KBM-7 (cell line): ENCODE results near the gene ABHD13.
"Not testable (repeated sequence)": the region's sequence is repeated elsewhere in the genome, so short reads cannot be mapped to it uniquely, and the experiment has no call there.

ENCODE experiments used
- DNase-seq: peaks from one replicate; pipeline ENCODE4 v3.0.0-alpha.2; 2015
- in situ Hi-C: fragments of 300-500 bp; cut with MboI; formaldehyde crosslinking; loops from 2 replicates; pipeline ENCODE4 v1.14.3; 2020; ENCODE audit warnings: low sequenced_read_pairs, low pct_unique_long_range_greater_than_20kb, mixed read lengths

The ABHD13 gene

DNA sequence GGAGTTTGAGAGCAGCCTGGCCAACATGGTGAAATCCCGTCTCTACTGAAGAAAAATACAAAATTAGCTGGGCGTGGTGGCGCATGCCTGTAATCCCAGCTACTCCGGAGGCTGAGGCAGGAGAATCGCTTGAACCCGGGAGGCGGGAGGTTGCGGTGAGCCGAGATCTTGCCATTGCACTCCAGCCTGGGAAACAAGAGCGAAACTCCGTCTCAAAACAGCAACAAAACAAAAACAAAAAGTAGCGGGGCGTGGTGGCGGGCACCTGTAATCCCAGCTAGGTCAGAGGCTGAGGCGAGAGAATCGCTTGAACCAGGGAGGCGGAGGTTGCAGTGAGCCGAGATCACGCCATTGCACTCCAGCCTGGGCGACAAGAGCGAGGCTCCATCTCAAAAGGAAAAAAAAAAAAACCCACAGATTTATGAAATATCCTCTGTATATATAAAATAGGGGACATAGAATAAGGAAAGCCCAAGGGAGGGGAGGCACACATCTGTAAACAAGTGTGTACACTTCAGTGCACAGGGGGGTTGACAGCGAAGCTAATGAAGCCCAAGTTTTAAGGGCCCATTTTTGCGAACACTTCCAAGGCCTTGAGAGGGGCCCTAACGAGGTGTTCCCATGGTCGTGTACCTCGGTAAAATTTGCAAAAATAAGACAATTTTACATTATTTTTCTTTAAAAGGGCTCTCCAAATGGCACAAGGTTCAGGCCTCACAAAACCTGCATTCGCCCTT is 717 bp upstream of the ABHD13 start:
- DNase-seq, in situ Hi-C loops: not testable (repeated sequence)

DNA sequence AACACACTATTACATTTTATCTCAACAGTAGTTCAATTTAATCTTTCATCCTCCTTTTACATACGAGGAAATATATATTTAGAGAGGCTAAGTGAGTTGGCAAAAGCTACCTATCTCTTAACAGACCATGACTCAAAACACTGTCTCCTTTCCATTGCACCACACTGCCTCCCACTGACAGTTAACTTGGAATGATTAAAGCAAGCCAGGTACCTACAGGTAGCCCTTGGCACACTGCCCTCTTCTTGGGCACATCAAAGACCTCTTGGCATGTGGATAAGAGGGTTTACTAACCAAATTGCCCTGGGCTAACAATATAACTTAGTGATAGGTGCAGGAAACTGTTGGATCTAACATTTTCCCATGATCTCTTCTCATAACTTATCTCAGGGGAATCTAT is 1.8 kb downstream of the ABHD13 start:
- in situ Hi-C loops: no loop called here
- no peak for DNase-seq

- in situ Hi-C loops: no loop called here
- no peak for DNase-seq
These were observed 5.7 kb downstream of the ABHD13 start for GRCh38 chr13:108223687-108224503.

DNA sequence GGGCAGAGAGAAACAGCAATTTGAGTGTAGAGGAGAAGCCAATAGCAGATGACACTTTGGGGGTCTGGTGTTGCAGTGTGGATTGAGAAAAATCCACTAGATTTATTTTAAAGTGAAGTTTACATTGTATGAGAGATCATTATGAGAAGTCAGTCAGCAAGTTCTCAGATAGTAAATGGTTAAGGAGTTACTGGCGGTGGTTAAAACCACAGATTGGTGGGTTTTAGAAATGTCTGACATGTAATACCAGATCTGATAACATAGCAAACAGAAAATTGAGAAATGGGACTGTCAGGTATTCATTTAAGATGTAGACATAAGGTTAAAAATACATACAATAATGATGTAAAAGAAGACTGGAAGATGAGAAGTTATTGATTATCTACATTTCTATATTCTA is 7.2 kb downstream of the ABHD13 start:
- in situ Hi-C loops: no loop called here

DNA sequence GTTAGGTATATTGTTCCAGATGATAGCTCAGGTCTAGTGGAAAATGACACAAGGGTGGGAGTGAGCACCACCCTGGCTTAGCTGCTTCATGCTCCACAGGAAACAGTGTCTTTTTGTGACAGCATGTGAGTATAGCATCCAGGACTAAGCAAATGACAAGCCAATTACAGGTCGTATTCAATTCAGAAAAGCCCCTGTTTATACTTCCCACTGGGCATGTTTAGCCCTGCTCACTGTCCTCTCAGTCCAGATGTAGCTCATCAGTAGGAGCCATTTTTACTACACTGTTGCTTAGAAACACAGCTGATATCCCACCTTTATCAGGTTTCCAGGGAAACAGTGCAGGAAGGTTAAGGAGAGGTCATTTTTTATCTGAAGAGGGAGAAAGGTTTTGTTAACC is 8.0 kb downstream of the ABHD13 start:
- DNase-seq: no peak
- in situ Hi-C loops: no loop called here

More for the DNA sequence above, 7.2 kb downstream of the ABHD13 start:
- DNase-seq: peak; percentile 20

DNA sequence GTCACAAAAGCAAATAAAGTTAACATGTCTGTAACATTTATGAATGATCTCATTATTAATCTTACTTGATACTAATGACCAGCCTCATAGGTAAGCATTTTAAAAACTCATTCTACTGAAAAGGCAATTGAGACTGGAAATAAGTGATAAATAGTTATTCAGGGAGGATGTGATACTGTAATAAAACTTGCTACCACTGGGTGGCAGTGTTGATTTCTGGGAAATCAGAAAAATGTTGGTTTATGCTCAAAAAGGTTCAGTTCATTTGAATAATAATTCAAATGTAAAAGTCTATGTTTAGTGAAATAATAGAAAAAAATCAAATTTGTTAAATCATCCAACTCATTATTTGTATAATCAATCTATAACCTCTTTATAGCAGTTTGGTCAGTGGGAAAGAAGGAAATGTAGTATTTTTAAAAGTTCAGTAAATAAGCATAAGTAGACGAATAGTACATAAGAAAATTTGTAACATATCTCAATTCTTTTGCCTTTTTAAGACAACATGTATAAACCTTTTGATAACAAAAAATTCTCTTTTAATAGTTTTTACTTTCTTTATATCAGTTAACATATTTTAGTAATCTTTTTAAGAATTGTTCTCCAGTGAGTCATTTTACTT is 9.6 kb downstream of the ABHD13 start:
- DNase-seq: peak; percentile 70
- in situ Hi-C loops: no loop called here

DNA sequence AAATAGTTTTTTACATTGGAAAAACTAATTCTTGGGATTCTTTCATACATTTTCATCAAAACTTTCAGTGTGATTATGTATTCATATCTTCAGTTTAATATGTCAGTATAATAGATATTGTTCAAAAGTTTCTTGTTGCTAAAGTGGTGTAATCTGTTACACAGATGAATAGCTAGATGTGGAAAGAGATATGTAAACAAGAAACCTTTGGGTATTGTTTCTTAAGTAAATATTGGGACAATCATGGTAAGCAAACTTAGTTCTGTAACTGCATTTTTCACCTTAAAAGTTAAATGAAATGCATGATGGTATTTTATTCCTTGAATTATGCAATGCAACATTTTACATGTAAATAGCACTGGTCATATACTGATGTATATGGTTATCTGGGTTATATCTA is 12.2 kb downstream of the ABHD13 start:
- in situ Hi-C loops: no loop called here
- DNase-seq: no peak

GRCh38 chr13:108249150-108249549 is 31.0 kb downstream of the ABHD13 start:
- in situ Hi-C loops: no loop called here
- DNase-seq: no peak

DNA sequence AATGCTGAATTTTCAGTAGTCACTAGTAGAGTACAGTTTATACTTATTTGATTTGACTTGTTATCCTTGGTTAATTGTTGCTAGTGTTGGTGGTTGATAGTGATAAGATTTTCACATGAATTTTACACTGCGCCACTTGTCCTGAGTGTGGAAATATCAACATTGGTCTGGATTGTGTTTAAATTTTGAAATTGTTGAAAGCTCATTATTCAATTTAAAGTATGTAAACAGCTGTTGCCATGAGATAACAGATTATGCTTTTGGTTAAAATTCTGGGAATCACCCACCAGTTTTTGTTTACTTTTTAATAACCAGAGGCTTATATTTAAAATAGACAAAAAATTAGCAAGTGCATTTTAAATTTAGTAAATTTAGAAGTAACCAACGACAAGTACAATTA is 39.1 kb downstream of the ABHD13 start:
- no peak for DNase-seq
- in situ Hi-C loops: no loop called here

GRCh38 chr13:108263621-108264355 is 45.6 kb downstream of the ABHD13 start:
- DNase-seq: no peak
- in situ Hi-C loops: no loop called here

DNA sequence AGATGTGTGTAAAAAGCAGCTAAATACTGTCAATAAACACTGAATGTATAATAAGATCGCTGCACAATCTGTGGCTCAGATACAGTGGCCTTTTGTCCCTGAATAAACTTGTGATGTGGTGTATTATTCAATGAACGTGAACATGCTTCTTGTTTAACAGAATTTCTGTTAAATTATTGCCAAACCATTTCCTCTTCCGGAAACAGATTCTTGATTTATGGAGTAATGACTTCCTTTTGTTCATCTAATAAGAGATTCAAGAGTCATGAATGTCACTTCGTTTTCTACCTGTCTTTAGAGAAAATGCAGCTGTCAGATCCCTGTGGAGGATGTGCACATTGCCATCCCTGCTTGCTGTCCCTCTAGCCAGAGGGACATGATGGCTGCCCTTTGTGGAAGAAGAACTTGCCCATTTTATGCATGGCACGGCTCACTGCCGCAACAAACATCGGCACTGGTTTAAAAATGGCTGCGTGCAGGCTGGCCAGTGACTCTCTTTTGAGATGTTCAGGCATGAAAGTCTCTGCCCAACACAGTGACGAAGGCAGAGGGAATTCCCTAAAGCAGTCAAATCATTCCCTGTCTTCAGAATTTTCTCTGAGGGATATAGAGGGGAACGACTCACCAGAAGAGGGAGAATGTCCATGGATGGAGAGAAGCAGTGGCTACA is 48.3 kb downstream of the ABHD13 start:
- in situ Hi-C loops: no loop called here
- peak; percentile 76 for DNase-seq

DNA sequence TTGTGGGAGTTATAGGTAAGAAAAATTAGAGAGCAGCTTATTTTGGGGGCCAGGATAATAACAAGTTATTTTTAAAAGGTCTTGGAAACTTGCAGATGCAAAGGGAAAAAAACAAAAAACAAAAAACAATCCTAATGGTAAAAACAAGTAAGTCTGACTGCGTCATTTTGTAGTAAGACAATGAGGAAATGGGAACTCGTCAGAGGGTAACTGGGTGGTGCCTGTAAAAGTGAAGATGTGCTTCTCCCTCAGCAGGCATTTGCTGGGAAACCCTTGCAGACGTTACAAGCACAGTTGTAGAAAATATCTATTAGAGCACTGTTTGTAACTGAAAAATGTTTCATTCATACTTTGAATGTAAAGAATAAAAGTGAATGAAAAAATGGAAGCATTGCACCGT is 49.2 kb downstream of the ABHD13 start:
- DNase-seq: no peak
- in situ Hi-C loops: no loop called here

DNA sequence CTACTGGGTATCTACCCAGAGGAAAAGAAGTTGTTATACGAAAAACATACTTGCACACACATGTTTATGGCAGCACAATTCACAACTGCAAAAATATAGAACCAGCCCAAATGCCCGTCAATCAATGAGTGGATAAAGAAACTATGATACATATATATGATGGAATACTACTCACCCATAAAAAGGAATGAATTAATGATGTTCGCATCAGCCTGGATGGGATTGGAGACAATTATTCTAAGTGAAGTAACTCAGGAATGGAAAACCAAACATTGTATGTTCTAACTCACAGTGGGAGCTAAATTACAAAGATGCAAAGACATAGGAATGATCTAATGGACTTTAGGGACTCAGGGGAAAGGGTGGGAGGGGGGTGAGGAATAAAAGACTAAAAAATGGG is 49.7 kb downstream of the ABHD13 start:
- DNase-seq, in situ Hi-C loops: not testable (repeated sequence)

DNA sequence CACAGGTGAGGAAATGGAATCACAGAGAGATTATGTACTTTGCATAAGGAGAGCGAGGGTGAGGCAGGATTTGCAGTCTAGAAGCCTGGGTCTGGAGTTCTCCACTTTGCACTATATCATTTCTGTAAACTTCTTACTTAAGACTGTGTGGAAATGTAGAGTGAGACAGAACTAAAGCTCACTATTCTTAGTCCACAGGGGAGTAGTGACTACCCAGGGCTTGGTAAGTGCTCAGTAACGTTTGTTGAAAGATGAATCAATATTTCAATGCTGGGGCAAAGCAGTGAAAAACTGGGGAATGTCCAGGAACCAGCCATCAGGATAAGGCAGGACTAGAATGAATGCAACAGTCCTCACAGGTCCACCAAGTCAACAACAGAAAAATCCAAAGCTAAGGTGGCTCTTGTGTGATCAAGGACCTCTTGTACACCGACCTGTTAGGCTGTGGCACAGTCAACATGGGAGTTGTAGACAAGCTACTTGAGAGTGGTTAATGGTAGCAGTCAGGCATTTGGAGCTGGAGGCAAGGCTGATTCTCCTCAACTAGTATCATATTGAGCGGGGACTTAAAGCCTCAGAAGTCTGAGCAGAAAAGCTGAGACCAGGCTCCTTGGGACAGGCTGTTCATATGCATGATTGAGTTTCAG is 50.4 kb downstream of the ABHD13 start:
- in situ Hi-C loops: no loop called here
- DNase-seq: no peak

DNA sequence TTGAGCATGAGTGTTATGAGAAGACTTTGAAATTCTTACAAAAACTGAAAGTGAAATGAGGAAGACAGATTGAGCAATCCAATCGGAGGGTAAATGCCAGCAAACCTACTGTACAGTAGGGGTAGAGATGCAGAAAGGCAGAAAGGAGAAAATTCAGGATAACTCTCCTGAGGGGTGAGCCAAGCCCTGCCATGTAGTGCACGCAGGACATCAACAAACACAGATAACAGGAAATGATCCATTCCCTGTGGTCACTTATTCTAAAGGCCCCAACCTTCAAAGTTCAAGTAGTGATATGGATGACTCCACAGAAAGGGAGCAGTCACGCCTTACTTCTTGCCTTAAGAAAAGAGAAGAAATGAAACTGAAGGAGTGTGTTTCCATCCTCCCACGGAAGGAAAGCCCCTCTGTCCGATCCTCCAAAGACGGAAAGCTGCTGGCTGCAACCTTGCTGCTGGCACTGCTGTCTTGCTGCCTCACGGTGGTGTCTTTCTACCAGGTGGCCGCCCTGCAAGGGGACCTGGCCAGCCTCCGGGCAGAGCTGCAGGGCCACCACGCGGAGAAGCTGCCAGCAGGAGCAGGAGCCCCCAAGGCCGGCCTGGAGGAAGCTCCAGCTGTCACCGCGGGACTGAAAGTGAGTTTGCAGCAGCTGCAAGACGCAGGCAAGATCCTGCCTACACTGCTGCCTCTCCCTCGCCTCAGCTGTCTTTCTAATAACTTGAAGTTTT is 51.6 kb downstream of the ABHD13 start, which contains the start of gene TNFSF13B:
TSS of gene TNFSF13B (plus strand) at position 118 of the 728 bp plus-strand sequence. CDS start at position 296, 178 bp downstream.
- in situ Hi-C loops: no loop called here
- DNase-seq: peak; percentile 74

- in situ Hi-C loops: no loop called here
- DNase-seq: peak; percentile 48
These were observed 52.2 kb downstream of the ABHD13 start for GRCh38 chr13:108270442-108270841.

DNA sequence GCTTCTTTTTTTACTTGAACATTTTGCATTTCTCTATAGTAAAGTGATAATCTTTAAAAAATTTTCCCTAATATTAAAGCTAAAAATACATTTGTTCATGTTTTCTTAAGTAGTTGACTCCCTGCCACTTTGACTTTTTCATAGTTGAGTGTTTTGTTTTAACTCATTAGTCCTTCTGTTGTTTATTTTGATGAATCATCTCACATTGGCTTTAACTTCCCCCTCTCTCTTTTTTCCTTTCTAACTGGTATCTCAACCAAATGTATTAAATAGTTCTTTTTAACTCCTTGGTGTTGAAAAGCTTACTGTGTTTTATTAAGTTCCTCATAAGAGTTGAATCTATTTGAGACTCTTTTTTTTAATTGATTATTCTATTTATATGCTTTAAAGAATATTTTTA is 54.1 kb downstream of the ABHD13 start:
- in situ Hi-C loops: no loop called here
- DNase-seq: no peak
